PFSK-1 (cell line): Measurements from ENCODE around the gene KDM5B.

Experiments used
- FOXP2 ChIP-seq: optimal IDR thresholded peaks from 2 replicates; pipeline ENCODE3; 2011; ENCODE audit warnings: borderline replicate concordance, control low read depth, inconsistent platforms; ENCODE audit not compliant: insufficient read depth; ENCODE audit errors: extremely low read length, extremely low read depth
- POLR2AphosphoS5 ChIP-seq: IDR thresholded peaks from 2 replicates; pipeline ENCODE4 v1.6.1; 2012; ENCODE audit warnings: low read depth, mild to moderate bottlenecking, control low read depth, low read length, moderate library complexity
- REST ChIP-seq, 2 experiments: IDR thresholded peaks; 2 replicates each; pipeline versions ENCODE4 v1.6.1 to v1.8.0; 2011 to 2012; ENCODE audit warnings: low read depth in 2 of 2, low read length in 2 of 2, control low read depth in 1 of 2, inconsistent platforms in 1 of 2, mild to moderate bottlenecking in 1 of 2, moderate library complexity in 1 of 2; ENCODE audit not compliant: insufficient read depth in 1 of 2
- SIN3A ChIP-seq: IDR thresholded peaks from 2 replicates; pipeline ENCODE4 v1.6.1; 2012; ENCODE audit warnings: mild to moderate bottlenecking, low read length, moderate library complexity, borderline replicate concordance; ENCODE audit not compliant: insufficient read depth
- TAF1 ChIP-seq: IDR thresholded peaks from 2 replicates; pipeline ENCODE4 v1.6.1; 2012; ENCODE audit warnings: low read length, control low read depth, borderline replicate concordance; ENCODE audit not compliant: insufficient read depth

The KDM5B gene

GRCh38 chr1:202680586-202681352, 127.5 kb downstream of the KDM5B start:
- TF ChIP-seq REST (IDR thresholded peaks at IDR 0.05; ENCODE audit: insufficient read depth in 1 of 2, low read depth in 2 of 2, low read length in 2 of 2) (peak; percentile 57 to 90; a peak in 3 of 4 replicates), POLR2AphosphoS5 (no peak)

- TF ChIP-seq POLR2AphosphoS5: no peak
- TF ChIP-seq FOXP2: no peak
- TF ChIP-seq TAF1: no peak
- TF ChIP-seq REST (IDR thresholded peaks at IDR 0.05; ENCODE audit: insufficient read depth in 1 of 2, low read depth in 2 of 2, low read length in 2 of 2): no peak
- TF ChIP-seq SIN3A: no peak
Measured at GRCh38 chr1:202679406-202680177, 128.6 kb downstream of the KDM5B start.

GRCh38 chr1:202677433-202677832, 130.8 kb downstream of the KDM5B start:
- TF ChIP-seq REST (IDR thresholded peaks at IDR 0.05; ENCODE audit: insufficient read depth in 1 of 2, low read depth in 2 of 2, low read length in 2 of 2): no peak
- no peak for TF ChIP-seq TAF1
- no peak for TF ChIP-seq SIN3A
- TF ChIP-seq FOXP2: no peak
- TF ChIP-seq POLR2AphosphoS5: no peak
